Kidney epithelial cell (primary cell): Measurements from ENCODE around the gene PGF. TPM values are rescaled to one million over a fixed set of nuclear protein-coding genes. Genes with fewer than 3 reads are reported as not detected.

Experiments used
- DNase-seq: peaks from one replicate; pipeline ENCODE4 v3.0.0-alpha.2; 2010; ENCODE audit warnings: low read depth
- H3K27me3 ChIP-seq: 2 replicates; pipeline ENCODE4 v1.6.0; 2011; ENCODE audit warnings: low read length; ENCODE audit not compliant: control insufficient read depth, insufficient read depth
- H3K36me3 ChIP-seq: 2 replicates; pipeline ENCODE4 v1.5.1; 2011; ENCODE audit warnings: low read length; ENCODE audit not compliant: control insufficient read depth, insufficient read depth
- H3K4me3 ChIP-seq: 2 replicates; pipeline ENCODE4 v1.5.1; 2011; ENCODE audit warnings: low read depth, mild to moderate bottlenecking, control low read depth, low read length
- CTCF ChIP-seq: IDR thresholded peaks from 2 replicates; pipeline ENCODE4 v1.5.1; 2011; ENCODE audit warnings: mild to moderate bottlenecking, moderate library complexity, low read length, control low read depth, inconsistent platforms; ENCODE audit not compliant: insufficient read depth, poor library complexity, severe bottlenecking
- total RNA-seq: library from RNA; depleted of rRNA; stranded (reverse); fragments of >200 nt; gene quantifications from 2 replicates; pipeline ENCODE4 v1.2.3, GENCODE V29; 2015

The PGF gene
- total RNA-seq, 1 donor from 2014 or later, result 11.2 TPM

GRCh38 chr14:74896400-74896799, 59.0 kb downstream of the PGF start:
- Histone ChIP-seq H3K27me3 (no peaks in the 10 kb centered on the region), H3K4me3 (no peak overlapping the region), H3K36me3 (peaks cover 4% of the 10 kb centered on the region)
- DNase-seq, result no peak
- TF ChIP-seq CTCF, result no peak

GRCh38 chr14:74893614-74894091, 61.7 kb downstream of the PGF start:
- H3K4me3 ChIP-seq, result no peak overlapping the region
- peaks cover 2% of the 10 kb centered on the region for H3K36me3 ChIP-seq
- no peak for TF ChIP-seq CTCF
- H3K27me3 ChIP-seq, result no peaks in the 10 kb centered on the region
- DNase-seq, result no peak

GRCh38 chr14:74892745-74893144, 62.7 kb downstream of the PGF start:
- H3K4me3 ChIP-seq, result no peak overlapping the region
- no peak for TF ChIP-seq CTCF
- no peak for DNase-seq
- H3K36me3 ChIP-seq, result peaks cover 2% of the 10 kb centered on the region
- H3K27me3 ChIP-seq, result no peaks in the 10 kb centered on the region

- no peak overlapping the region for H3K4me3 ChIP-seq
- H3K27me3 ChIP-seq, result no peaks in the 10 kb centered on the region
- H3K36me3 ChIP-seq, result peaks cover 2% of the 10 kb centered on the region
- no peak for TF ChIP-seq CTCF
- no peak for DNase-seq
Observed at GRCh38 chr14:74891870-74892269, 63.5 kb downstream of the PGF start.

Other genes starting within 250 kb of the PGF start
- 40.2 and 43.9 TPM in 2 replicates for gene AREL1, start 242.5 kb downstream of the PGF start, total RNA-seq
- gene FCF1, start 242.5 kb downstream of the PGF start, total RNA-seq, result 44.4 and 45.4 TPM in 2 replicates
- 33.5 and 34.7 TPM in 2 replicates for gene YLPM1, start 192.3 kb downstream of the PGF start, total RNA-seq
- gene PROX2, start 79.5 kb downstream of the PGF start, total RNA-seq, result not detected in 2 replicates
- gene DLST, start 73.7 kb downstream of the PGF start, total RNA-seq, result 84.1 and 87.0 TPM in 2 replicates
- gene RPS6KL1, start 32.3 kb downstream of the PGF start, total RNA-seq, result 20.0 and 20.7 TPM in 2 replicates
- gene EIF2B2, start 47.3 kb upstream of the PGF start, total RNA-seq, result 63.9 and 78.6 TPM in 2 replicates
- 17.9 TPM in 2 replicates for gene MLH3, start 95.9 kb upstream of the PGF start, total RNA-seq
- gene ACYP1, start 108.4 kb upstream of the PGF start, total RNA-seq, result 6.8 and 18.6 TPM in 2 replicates
- gene ZC2HC1C, start 114.0 kb upstream of the PGF start, total RNA-seq, result 4.0 and 9.2 TPM in 2 replicates
- gene NEK9, start 171.5 kb upstream of the PGF start, total RNA-seq, result 28.1 and 43.5 TPM in 2 replicates
- 271 and 309 TPM in 2 replicates for gene TMED10, start 221.0 kb upstream of the PGF start, total RNA-seq